Measurements from ENCODE around the gene KARS1.

The KARS1 gene

DNA sequence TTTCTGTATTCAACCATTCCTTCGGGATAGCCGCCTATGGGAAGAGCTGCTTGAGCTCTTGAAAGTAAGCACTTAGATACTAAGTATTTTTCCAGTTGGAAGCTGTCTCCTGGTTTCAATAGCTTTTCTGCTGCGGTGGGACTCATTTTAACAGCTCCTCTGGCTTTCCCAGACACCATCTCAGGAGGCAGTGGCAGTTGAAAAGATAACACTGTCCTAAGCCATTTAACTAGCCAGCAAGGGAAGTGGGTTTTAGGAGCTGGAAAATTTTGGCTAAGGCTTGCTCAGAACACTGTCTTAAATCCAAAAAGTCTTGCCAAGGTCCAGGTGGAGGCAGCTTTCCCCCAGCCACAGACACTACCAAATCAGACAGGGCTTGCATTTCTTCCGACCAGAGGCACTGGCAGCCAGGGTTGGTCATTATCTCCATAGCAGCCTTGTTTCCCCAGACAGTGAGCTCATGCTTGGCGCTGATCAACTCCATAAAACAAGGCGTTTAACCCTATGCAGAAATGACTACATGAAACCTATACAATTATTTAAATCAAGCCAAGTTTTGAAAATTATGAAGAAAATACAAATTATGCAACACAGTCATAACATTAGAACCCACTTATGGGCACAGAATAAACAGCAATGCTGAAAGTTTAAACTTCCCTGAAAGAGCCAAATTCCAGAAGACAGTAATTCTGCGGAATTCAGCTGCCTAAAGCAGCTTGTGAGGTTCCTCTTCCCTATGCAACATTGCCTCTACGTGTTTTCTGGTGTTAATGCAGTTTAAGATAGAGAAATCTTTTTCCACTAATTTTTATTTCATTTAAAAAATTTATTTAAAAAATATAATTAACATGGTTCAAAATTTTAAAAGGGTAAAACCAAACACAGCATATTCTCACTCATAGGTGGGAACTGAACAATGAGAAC is 56.3 kb downstream of the KARS1 start:
- DNase-seq (ENCODE audit: low read depth, low spot score): no peak
- H3K27ac ChIP-seq: no peak overlapping the region

DNA sequence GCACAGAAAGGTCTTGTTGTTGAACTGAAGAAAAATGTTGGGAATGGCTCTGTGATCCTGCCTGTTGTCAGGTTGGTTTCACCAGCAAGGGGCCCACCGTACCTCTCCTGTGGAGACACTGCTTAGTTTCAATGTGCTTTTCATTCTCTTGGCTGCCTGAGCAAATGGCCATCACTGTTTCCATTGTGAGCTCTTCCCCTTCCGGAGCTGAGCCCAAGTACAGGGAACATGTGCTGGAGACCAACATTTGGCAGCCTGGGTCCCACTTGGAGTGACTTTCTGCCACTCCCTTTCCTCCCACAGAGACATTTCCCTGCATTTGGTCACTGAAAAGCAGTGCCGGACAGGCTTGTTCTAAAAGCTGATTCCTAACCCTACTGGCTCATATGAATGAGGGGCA is 58.2 kb downstream of the KARS1 start:
- H3K27ac ChIP-seq: no peak overlapping the region
- DNase-seq (ENCODE audit: low read depth, low spot score): no peak

DNA sequence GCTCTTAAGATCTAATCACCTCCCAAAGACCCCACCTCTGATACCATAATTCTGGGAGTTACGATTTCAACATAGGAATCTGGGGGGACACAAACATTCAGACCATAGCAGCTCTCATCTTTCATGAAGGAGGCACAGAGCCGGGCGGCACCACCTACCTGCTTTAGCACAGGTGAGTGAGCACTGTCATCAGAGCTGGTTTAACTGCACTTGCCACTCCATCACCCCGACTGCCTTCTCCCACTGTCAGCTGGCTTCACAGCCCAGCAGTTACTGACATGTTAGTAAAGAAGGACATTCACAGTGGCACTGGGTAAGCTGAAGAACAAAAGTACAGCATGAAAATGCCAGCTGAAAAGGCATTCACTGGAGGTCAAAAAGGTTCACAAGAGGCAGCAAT is 58.7 kb downstream of the KARS1 start:
- H3K27ac ChIP-seq: no peak overlapping the region

DNA sequence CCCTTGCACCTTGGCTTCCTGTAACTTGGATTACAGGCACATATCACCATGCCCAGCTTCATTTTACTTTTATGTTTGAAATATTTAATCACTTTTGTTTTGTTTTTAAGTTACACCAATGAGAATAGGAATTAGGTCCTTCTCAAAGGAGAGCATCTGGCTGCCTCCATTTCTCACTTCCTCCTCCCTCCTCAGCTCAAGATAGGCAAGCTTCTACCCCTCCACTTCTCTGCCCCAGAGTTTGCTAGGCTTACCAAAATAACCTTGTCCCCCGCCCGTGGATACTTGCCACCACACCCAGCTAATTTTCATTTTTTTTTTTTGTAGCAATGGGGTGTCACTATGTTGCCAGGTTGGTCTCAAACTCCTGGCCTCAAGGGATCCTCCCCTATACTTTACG is 63.4 kb downstream of the KARS1 start:
- no peak overlapping the region for H3K27ac ChIP-seq
- no peak for DNase-seq (ENCODE audit: low read depth, low spot score)

More for the DNA sequence above, 58.7 kb downstream of the KARS1 start:
- no peak for DNase-seq (ENCODE audit: low read depth, low spot score)

DNA sequence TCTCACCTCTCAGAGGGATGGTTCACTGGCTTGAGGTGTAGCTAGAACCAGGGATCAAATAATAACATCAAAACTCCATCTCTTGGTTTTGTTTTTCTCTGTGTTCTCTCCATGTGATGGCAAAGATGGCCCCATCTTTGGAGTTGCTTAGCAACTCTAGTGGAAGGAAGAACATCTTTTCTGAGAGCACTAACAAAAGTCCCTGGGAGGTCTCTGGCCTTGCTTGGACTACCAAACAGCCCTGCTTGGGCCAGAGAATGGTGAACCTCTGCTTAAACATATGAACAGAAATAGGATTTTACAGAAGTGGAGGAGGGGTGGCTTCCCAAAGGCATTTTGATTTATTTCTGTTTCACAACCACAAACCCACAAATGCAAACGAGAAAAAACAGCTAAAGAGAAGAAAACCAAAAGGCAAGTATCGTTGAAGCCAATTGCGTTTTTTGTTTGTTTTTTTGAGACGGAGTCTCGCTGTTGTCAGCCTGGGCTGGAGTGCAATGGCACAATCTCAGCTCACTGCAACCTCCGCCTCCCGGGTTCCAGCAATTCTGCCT is 68.1 kb downstream of the KARS1 start:
- DNase-seq (ENCODE audit: low read depth, low spot score): no peak
- no peak overlapping the region for H3K27ac ChIP-seq

DNA sequence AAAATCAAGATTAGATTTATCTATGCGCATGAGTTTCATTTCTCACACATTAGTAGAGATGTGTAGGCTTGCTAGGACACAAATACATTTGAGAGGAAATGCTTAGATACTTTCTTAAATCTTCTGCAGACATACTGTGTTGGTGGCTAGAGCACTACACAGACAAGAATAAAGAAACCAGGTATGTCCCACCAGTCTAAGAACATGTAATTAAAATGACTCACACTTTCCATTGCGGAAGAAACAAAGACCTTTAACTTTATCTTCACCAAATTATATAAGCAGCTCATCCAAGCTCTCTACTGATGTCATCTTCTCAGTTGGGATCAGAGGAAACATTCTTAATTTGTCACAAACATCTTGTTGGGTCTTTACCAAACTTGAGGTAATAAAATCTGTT is 68.7 kb downstream of the KARS1 start:
- H3K27ac ChIP-seq: no peak overlapping the region
- DNase-seq (ENCODE audit: low read depth, low spot score): no peak

DNA sequence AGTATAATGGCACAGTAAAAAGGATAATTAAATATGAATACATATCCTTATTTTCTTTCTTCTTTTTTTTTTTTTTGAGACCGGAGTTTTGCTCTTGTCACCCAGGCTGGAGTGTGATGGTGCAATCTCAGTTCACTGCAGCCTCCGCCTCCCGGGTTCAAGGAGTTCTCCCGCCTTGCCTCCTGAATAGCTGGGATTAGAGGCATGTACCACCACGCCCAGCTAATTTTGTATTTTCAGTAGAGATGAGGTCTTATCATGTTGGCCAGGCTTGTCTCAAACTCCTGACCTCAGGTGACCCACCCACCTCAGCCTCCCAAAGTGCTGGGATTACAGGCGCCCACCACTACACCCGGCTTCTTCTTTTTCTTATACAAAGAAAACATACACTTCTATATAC is 69.3 kb downstream of the KARS1 start:
- DNase-seq (ENCODE audit: low read depth, low spot score): no peak
- H3K27ac ChIP-seq: no peak overlapping the region

All from epithelial cell of prostate (primary cell).